ENCODE data around the gene CREBL2.

- TF ChIP-seq CTCF (IDR thresholded peaks at IDR 0.05; ENCODE audit: low read depth, low read length, poor library complexity, severe bottlenecking) (no peak), EZH2phosphoT487 (IDR thresholded peaks at IDR 0.05; ENCODE audit: borderline replicate concordance, low read length) (no peak)
Observed at GRCh38 chr12:12564911-12565310, 46.8 kb upstream of the CREBL2 start.

Measured in DOHH2 (cell line).